ENCODE data around the gene SNX9. TPM values are rescaled to one million over a fixed set of nuclear protein-coding genes. Genes with fewer than 3 reads are reported as not detected.
"Not testable (repeated sequence)": the region's sequence is repeated elsewhere in the genome, so short reads cannot be mapped to it uniquely, and the experiment has no call there.

Gene SNX9
- total and polyA plus RNA-seq, 2 of the 4 experiments (the other 2 are of a cell fraction): 35.3 to 41.2 TPM

GRCh38 chr6:157972177-157972576, 149.1 kb downstream of the SNX9 start:
- no CpG with 5 or more reads among the region's 3 CpGs for WGBS, 2 experiments (ENCODE audit: extremely low coverage in 2 of 2, insufficient read length in 1 of 2)

More at GRCh38 chr6:157972177-157972576, 149.1 kb downstream of the SNX9 start:
- H3K4me2 ChIP-seq (ENCODE audit: low read depth, low read length); H2AFZ ChIP-seq (replicated peaks; ENCODE audit: low read length, poor library complexity); H2BK120ac ChIP-seq (ENCODE audit: low read depth, low read length); H2BK5ac ChIP-seq (ENCODE audit: low read depth, low read length, poor library complexity, severe bottlenecking); H3K23ac ChIP-seq (ENCODE audit: low read depth, low read length); H4K5ac ChIP-seq (ENCODE audit: low read depth, low read length); H3K4me3 ChIP-seq (ENCODE audit: insufficient read depth, low read depth, low read length); H3K14ac ChIP-seq (replicated peaks; ENCODE audit: low read depth, low read length); H3K18ac ChIP-seq (ENCODE audit: low read depth, low read length); H3K27ac ChIP-seq (ENCODE audit: insufficient read depth, low read length); H3K36me3 ChIP-seq (ENCODE audit: control insufficient read depth, insufficient read depth, low read length); H2BK15ac ChIP-seq (ENCODE audit: low read depth, low read length); H3K56ac ChIP-seq (ENCODE audit: extremely low read depth, insufficient read depth, low read length); ATAC-seq (ENCODE audit: low read depth); in situ Hi-C loops (cut with MboI; ENCODE audit: low sequenced_read_pairs); CTCF ChIA-PET; dilution Hi-C loops (cut with HindIII; ENCODE audit: low sequenced_read_pairs, unreplicated experiment); H3K27me3 ChIP-seq (ENCODE audit: control insufficient read depth, insufficient read depth, low read length); H4K8ac ChIP-seq (ENCODE audit: low read depth in 2 of 2, low read length in 2 of 2); BruUV-seq (replicated peaks); intact Hi-C loops (cut with micrococcal nuclease); H3K9me1 ChIP-seq (ENCODE audit: insufficient read depth, low read length); H3K9me3 ChIP-seq (ENCODE audit: control insufficient read depth, insufficient read depth, low read length); H3K4me1 ChIP-seq (ENCODE audit: control insufficient read depth, insufficient read depth, low read length); H4K20me1 ChIP-seq (ENCODE audit: insufficient read depth, low read length); DNase-seq; H2AK5ac ChIP-seq (ENCODE audit: low read depth, low read length); H2AK9ac ChIP-seq (replicated peaks; ENCODE audit: low read depth, low read length, poor library complexity); H2BK20ac ChIP-seq (ENCODE audit: low read depth, low read length); H3K79me1 ChIP-seq (ENCODE audit: low read depth in 1 of 2, low read length in 2 of 2); H4K91ac ChIP-seq (ENCODE audit: insufficient read depth, low read depth, low read length); H3K4ac ChIP-seq (ENCODE audit: low read depth, low read length); POLR2A ChIA-PET (ENCODE audit: unreplicated experiment); H3K9ac ChIP-seq (ENCODE audit: low read depth, low read length): not testable (repeated sequence)
- TF ChIP-seq MAFK (IDR thresholded peaks at IDR 0.05; ENCODE audit: low read depth, low read length): 0 out of 2 replicates have a peak, but pooled peaks have one; percentile 14

All from IMR-90 (cell line).